ENCODE measurements around the gene NOL3.

- no peak for TF ChIP-seq CTCF (conservative IDR thresholded peaks at IDR 0.05; ENCODE audit: low read length)
- no peak for TF ChIP-seq EZH2phosphoT487 (IDR thresholded peaks at IDR 0.05; ENCODE audit: borderline replicate concordance)
These were observed 36.5 kb downstream of the NOL3 start for GRCh38 chr16:67206838-67207248.
